IPS DF 4.7 (cell line): ENCODE results near the gene ZNF217.
"Not testable (repeated sequence)": the region's sequence is repeated elsewhere in the genome, so short reads cannot be mapped to it uniquely, and the experiment has no call there.

Source experiments
- DNase-seq: peaks from one replicate; pipeline ENCODE4 v3.0.0-alpha.2; 2013; ENCODE audit warnings: low spot score; ENCODE audit errors: extremely low read depth

ZNF217 gene

DNA sequence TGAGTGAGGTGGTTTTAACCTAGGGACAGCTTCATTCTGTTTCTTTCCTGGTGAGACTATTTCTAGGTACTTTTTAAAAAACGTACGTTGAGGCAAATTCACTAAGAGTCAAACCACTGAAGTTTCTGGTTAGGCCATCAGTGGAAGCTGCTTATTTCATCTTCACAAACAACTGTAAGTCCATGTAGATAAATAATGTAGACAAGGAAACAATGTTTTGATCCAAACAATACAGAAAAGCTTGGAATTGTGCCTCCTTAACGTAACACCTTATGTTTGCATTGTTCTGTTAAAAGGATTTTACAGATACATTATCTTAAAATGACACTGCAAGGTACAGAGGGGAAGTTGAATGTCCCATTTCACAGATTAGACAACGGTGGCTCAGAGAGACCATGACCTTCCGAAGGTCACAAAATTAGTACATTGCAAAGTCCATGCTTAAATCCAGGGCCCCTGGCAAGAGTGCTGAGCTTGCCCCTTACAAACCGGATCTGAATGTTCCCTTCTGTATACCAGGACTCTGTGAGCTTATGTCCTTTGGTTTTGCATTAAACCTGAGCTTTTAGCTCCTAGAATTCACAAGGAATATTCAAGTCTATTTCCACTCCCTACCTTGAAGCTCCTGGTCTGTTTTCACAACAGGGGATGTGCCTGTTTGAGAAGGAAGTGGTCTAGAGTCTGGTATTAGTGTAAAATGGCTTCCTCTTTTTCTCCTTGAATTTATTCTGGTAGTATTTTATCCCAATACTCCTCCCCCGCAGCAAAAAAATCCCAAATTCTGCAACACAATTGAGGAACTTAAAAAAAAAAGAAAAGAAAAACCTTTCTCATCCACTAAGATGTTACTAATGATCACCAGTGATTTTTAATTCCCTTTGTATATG, 28.9 kb upstream of the ZNF217 start:
- DNase-seq: no peak

DNA sequence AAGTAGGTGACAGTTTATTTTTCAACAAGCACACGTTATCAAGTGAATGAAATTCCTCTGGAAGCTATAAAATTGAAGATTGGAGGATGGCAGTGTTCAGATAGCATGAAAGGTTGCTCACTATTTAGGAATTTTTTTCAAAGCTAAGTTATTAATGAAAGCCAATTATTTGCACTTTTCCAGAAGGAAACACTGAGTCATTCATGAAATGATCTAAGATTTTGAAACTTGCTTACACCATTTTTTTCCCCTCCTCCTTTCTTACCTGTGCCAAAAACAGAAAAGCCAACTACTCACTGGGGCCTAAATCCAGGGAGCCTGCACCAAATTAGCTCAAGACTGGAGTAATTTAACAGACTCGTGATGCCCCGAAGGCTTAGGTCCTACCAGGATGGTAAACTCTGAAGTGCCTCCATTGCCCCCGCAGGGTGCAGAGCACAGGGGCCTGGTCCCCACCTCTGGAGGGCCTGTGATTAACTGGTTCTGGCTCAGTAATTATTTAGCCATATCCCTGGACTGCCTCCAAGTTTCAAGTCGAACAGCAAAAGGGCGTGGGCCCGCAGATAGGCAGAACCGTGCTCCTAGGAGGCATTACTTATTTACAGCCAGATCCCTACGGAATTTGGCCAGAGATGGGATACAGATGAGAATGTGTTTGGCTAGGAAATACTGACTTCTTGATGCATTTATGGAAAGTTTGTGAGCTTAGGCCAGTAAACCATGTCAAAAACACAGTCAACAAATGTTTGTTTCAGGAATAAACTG, 28.0 kb upstream of the ZNF217 start:
- no peak for DNase-seq

DNA sequence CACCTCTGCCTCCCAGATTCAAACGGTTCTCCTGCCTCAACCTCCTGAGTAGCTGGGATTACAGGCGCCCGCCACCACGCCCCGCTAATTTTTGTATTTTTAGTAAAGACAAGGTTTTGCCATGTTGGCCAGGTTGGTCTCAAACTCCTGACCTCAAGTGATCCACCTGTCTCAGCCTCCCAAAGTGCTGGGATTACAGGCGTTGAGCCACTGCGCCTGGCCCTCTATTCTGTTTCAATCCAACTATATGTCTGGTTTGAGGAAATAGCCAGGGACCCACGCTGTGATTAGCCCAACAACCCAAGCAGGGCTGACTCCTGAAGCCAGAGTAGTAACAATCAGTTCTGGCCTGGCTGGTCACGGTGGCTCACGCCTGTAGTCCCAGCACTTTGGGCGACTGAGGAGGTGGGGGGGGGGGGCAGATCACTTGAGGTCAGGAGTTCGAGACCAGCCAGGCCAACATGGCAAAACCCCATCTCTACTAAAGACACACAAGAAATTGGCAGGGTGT, 24.9 kb upstream of the ZNF217 start:
- DNase-seq: not testable (repeated sequence)

DNA sequence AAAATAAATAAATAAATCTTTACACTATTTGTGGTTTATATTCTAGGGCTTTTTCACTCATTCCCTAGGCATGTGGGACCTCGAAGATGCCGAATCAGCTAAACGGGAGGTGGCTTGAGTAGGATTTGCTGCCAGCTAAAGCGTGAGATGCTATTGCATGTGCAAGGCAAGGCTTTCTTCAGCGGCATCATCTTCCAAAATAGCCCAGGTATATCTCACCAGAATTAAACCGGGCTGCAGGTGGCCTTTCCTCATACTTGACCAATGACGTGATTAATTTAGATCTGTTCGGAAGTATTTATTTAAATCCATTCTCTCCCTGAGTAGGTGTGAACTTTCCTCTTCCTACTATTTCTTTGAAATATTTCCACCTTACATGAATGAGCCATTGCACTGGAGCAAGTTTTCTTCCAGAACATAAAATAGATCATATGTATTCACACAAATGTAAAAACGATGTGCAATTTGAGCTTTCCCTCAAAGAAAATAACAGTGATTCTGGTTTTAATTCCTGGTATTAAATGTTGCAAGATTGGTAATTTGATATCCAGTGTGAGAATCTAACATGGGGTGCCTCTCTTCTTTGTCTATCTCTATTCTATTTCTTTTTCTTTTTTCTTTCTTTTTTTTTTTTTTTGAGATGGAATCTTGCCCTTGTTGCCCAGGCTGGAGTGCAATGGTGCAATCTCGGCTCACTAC, 24.3 kb upstream of the ZNF217 start:
- DNase-seq: no peak

DNA sequence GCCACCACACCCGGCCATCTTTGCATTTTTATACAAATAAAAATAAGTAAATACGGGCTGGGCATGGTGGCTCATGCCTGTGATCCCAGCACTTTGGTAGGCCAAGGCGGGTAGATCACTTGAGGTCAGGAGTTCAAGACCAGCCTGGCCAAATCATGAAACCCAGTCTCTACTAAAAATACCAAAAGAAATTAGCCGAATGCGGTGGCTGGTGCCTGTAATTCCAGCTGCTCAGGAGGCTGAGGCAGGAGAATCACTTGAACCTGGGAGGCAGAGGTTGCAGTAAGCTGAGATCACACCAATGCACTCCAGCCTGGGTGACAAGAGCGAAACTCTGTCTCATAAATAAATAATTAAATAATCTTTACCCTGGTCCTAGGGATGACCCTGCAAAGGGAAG, 22.9 kb upstream of the ZNF217 start:
- DNase-seq: not testable (repeated sequence)

DNA sequence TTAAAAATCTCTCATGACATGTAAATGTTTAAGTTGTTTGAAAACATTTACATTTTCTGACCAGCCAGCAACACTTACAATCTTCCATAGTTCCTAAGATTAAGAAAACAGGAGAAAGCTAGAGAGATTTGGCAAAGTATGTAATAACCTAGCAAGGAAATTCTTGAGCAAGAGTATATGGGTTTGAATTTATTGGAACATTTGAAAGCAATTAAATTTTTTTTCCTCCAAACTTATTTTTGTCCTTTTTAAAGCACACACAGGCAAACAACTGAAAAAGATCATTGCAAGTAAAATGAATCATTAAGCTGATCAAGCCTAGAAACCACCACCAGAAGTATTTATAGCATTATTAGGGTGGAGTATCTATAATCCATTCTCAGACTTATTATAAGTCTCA, 20.1 kb upstream of the ZNF217 start:
- no peak for DNase-seq

DNA sequence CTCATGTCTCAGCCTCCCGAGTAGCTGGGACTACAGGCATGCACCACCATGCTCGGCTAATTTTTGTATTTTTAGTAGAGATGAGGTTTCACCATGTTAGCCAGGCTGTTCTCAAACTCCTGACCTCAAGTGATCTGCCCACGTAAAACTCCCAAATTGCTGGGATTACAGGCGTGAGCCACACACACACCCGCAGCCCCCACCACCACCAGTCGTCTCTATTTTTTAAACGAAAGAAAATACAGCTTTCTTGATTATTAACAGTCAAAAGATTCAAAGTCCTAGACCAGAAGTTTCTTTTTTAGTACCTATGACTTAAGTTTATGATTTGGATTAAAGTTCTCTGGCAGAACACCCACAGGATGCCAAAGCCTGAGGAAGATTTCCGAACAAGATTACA, 18.6 kb upstream of the ZNF217 start:
- not testable (repeated sequence) for DNase-seq

DNA sequence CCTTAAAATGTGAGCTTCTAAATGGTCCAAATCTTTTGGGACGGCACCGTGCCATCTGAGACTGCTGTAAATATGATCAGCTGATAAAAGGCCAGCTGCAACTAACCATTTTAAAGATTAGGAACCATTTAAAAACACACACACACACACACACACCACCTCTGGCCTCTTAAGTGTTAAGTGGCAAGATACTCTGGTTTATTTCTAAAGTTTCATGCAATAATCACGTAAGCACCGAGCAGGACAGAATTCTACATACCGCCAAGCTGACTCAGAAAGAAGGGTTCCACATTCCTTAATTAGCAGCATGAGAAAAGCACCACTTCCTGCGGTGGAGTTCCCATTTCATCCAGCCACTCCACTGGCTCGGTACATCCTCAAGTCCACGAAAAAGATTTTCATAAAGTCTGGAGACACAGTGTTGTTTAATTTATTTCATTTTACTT, 17.8 kb upstream of the ZNF217 start:
- DNase-seq: no peak

DNA sequence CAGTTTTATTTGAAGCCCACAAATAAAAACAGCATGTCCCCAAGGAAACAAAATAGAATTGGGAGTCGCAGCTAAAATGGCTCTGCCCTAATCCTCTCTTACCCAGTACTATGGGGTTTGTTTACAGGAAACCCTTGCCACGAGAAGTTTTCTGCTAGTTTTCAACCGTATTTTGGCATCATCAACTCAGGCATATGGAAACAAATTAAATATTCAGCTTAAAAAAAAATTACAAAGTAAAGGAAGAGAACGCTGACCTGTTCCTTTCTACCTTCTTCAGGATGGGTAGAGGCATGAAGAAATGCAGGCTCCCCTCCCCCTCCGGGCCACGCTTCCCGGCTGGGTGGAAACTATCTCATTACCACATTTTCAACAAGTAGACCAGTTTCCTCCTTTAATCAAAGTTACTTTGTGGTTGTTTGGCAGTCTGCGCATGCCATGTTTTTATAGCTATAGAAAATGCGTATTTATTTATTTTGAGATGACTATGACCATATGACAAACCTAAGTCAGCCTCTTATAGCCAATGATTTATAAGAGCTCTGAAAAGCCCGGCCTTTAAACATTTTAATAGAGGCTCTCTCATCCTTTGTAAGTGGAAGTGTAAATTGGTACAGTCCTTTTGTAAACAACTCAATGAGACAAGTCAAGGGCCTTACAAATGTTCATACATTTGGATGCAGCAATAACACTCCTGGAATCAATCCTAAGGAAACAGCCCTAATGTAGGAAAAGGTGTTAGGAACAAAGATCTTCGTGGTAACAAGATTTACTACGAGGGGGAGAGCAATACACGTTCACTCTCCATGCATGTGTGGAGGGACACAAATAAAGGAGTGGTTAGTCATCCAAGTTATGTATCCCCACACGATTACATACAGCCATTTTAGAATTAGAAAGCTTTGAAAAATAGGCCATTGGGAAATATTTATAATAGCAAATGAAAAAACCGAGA, 16.1 kb upstream of the ZNF217 start:
- DNase-seq: no peak

DNA sequence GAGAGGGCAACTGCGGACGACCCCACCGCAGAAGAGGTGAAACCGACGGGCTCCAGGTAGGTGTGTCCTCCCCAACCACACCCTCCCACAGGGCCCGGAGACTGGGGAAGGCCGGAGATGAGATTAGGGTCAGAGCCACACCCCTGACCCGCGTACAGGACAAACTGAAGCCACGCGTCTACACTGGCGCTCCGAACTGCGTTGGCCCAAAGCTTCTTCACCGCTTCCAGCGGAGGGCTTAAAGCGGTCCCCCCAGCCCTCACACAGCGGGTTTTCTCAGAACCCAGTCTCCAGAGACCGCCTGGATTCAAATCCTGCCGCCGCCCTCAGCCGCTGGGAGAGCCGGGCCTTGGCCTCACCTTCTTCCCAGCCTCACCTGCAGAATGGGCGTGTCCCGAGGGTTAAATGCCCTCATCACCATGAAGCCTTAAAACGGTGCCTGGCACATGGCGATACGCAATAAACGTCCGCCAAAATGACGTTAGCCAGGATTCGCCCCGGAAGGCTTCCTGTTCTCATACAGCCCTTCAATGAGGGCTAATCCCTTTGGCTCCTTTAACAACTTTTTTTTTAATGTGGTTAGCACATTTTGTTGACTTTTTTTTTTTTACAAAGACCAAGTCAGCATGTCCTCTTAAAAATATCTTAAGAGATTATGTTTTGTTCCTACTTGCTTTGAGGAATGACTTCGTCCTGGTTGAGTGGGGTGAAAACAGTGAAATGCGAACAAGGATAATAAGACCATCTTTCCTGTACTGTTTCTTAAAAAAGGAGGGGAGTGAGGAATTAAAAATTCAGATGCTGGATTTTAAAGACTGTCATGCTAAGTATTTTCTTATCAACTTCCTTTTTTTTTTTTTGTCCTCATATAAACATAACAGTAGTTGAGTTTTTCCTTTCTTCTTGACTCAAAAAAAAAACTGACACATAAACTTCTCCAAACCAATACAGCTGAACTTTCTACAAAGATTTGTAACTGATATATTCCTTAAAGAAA, 15.1 kb upstream of the ZNF217 start:
- no peak for DNase-seq

DNA sequence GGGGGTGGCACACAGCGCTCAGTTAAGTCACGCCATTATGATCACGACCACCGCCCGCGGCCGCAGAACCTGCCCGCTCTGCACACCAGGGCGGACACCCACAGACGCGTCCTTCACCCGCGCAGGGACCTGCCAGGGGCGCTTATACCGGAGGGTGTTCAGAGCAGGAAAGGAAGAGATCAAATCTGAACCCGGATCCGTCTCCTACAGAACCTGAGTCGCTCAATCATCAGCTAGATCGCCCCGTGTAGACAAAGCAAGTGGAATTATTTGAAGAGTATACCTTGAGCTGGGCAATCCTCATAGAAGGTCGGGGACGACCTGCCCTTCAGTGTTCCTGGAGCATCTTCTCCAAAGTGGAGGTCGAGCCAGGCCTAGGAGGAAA, 14.4 kb upstream of the ZNF217 start:
- no peak for DNase-seq

DNA sequence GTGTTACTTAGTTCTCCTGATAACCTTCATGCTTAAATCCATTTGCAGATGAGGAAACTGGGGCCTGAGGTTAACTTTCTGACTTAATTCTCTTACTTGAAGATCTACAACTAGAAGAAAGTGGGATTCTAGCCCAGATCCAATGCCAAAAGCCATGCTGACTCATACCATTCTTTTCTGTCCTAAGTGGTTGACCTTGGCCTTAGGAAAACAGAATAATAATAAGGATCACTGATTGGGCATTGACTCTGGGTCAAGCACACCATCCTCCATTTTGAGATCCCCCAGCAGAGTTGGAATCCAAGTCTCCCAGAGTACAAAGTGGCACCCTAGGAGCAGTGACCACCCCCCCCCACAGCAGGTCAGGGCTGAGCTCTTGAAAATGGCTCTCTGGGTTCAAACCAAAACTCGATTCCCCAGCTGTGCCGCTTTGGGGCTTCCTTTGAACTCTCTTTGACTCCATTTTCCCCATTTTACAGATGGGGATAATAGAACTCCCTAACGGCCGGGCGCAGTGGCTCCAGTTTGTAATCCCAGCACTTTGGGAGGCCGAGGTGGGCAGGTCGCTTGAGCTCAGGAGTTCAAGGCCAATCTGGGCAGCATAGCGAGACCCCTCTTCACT, 12.8 kb upstream of the ZNF217 start:
- no peak for DNase-seq

DNA sequence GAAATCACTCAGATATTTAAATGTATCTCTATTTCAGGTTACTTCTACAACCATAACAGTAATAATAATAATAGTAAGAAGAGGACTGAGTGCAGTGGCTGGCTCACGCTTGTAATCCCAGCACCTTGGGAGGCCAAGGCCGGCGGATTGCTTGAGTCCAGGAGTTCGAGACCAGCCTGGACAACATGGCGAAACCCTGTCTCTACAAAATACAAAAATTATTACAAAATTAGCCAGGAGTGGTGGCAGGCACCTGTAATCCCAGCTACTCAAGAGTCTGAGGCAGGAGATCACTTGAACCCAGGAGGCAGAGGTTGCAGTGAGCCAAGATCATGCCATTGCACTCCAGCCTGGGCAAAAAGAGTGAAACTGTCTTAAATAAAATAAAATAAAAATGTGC, 11.8 kb upstream of the ZNF217 start:
- not testable (repeated sequence) for DNase-seq

DNA sequence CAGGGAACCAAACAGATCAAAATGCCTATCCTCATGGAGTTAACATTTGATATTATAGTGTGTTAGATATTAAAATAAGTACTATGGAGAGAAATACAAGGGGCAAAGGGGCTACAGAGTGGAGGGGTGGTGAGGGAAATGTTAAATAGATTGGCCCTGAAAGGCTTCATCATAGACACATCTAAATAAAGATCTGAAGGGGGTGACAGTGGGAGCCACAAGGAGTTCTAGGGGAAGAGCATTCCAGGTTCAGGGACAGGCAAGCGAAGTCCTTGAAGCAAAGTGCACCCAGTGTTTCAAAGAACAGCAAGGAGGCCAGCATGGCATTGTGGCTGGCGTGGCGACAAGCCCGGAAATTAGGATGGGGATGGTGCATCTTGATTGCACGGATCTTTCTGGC, 11.2 kb upstream of the ZNF217 start:
- not testable (repeated sequence) for DNase-seq

DNA sequence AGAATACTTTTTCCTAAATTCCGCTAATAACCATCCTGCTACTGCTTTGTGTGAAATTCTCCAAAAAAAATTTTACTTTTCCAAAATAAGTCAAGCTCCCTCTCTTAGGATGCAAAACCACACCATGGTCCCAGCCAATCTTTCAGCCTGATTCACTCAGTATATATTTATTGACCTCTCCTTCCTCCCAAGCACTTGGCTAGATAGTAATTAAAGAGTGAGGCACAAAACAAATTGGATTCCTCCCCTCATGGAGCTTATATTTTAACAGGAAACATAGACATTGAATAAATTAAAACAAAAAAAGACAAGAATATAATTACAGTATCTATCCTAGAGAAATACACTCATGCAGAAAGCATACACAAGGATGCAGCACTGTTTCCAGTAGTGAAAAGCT, 9.0 kb upstream of the ZNF217 start:
- DNase-seq: no peak

DNA sequence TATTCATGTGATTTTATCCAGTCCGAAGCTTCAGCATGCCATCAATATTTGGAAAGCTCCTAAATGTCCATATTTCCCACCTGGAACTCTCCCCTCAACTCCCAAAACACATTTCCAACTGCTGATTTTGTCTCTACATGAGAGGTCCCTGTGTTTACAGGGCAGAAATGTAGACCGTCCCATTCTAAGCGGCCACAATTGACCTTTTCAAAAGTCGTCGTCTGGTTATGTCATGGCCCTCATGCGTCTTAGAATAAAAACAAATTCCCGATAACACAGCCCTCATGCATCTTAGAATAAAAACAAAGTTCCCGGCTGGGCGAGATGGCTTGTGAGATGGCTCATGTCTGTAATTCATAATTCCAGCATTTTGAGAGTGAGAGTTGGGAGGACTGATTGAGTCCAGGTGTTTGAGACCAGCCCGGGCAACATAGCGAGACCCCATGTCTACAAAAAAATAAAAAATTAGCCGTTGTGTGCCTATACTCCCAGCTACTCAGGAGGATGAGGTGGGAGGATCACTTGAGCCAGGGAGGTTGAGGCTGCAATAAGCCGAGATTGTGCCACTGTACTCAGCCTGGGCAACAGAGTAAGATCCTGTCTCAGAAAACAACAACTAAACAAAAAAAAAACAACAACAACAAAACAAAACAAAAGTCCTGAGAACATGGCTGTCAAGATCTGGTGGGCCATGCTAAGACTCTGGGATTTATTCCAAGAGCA, 6.4 kb upstream of the ZNF217 start:
- no peak for DNase-seq

DNA sequence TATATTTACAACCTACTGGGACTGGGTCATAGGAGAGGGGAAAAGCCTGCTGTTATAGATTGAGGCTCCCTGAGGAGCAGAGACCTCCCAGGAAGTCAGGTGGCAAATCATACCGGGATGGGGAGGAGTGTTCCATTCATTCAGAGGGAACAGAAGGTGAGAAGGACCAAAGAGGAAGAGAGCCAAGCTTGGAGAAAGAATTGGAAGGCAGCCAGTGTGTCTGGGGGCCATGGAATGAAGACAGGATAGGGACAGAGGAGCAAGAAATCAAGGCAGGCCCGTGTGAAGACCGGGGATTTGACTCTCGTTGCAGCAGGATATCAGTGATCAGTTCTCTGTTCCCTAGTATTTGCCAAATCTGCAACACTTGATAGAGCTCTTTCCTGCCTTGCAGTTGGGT, 5.7 kb upstream of the ZNF217 start:
- DNase-seq: no peak

DNA sequence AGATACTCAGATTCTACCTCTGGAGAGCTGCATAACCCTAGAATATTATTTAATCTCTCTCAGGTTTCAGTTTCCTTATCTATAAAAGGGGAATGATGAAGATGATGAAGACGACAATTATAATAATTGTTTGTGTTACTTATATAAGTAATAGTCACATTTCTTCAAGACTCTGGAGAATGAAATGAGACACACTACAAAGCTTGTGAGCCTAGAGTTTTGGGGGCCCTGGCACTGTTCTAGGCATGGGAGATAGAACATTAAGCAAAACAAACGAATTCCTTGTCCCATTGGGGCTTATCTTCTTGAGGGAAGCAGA, 5.4 kb upstream of the ZNF217 start:
- DNase-seq: no peak
